OCI-LY7 (cell line): ENCODE data around the gene LPP. TPM values are rescaled to one million over a fixed set of nuclear protein-coding genes. Genes with fewer than 3 reads are reported as not detected.

Source experiments
- BruUV-seq: library from RNA; stranded (reverse); fragments of 400-500 nt; replicated peaks from 2 replicates; lab custom pipeline; 2021; lab: Mats Ljungman, UMichigan
- CTCF ChIA-PET: fragments of 300-600 bp; sonication (Branson Sonifier 250); formaldehyde crosslinking; loops from one replicate; lab custom pipeline; 2022; ENCODE audit warnings: antibody characterized with exemption; ENCODE audit not compliant: unreplicated experiment; lab: Charles Lee
- POLR2A ChIA-PET: fragments of 300-600 bp; sonication (Branson Sonifier 250); formaldehyde crosslinking; loops from one replicate; lab custom pipeline; 2022; ENCODE audit warnings: antibody characterized with exemption; lab: Charles Lee
- DNase-seq: peaks from one replicate; pipeline ENCODE4 v3.0.0-alpha.2; 2015; ENCODE audit warnings: low spot score
- H2AFZ ChIP-seq: fragments of 200-600 bp; sonication (generic), shearing (Covaris generic); 2 replicates; pipeline ENCODE4 v1.6.1; 2014; ENCODE audit warnings: mild to moderate bottlenecking, antibody characterized with exemption, low read length, moderate library complexity
- H3K27ac ChIP-seq: fragments of 200-600 bp; sonication (generic); 2 replicates; pipeline ENCODE4 v1.5.1; 2014; ENCODE audit warnings: mixed run types, low read depth, mild to moderate bottlenecking, moderate library complexity, low read length, inconsistent platforms; ENCODE audit not compliant: poor library complexity, severe bottlenecking
- H3K36me3 ChIP-seq: fragments of 200-600 bp; sonication (generic); 2 replicates; pipeline ENCODE4 v1.6.1; 2014; ENCODE audit warnings: mild to moderate bottlenecking, antibody characterized with exemption, low read length, moderate library complexity, mixed read lengths; ENCODE audit not compliant: insufficient read depth
- H3K4me1 ChIP-seq: fragments of 200-600 bp; sonication (generic); 2 replicates; pipeline ENCODE4 v1.5.1; 2014; ENCODE audit warnings: mild to moderate bottlenecking, low read length; ENCODE audit not compliant: insufficient read depth, poor library complexity, severe bottlenecking
- H3K4me2 ChIP-seq: fragments of 200-600 bp; sonication (generic); 2 replicates; pipeline ENCODE4 v1.6.1; 2014; ENCODE audit warnings: mild to moderate bottlenecking, low read length
- H3K4me3 ChIP-seq: fragments of 200-600 bp; sonication (generic); 2 replicates; pipeline ENCODE4 v1.5.1; 2014; ENCODE audit warnings: mild to moderate bottlenecking, low read depth, low read length; ENCODE audit not compliant: poor library complexity, severe bottlenecking
- H3K79me2 ChIP-seq: fragments of 200-600 bp; sonication (generic); 2 replicates; pipeline ENCODE4 v1.6.1; 2016; ENCODE audit warnings: low read depth, mild to moderate bottlenecking, low read length, moderate library complexity, mixed read lengths; ENCODE audit not compliant: insufficient read depth
- H3K9me2 ChIP-seq: fragments of 200-600 bp; sonication (generic); 2 replicates; pipeline ENCODE4 v1.6.1; 2016; ENCODE audit warnings: mild to moderate bottlenecking, low read length, mixed read lengths; ENCODE audit not compliant: insufficient read depth
- H3K9me3 ChIP-seq: fragments of 200-600 bp; sonication (generic); 2 replicates; pipeline ENCODE4 v1.6.1; 2014; ENCODE audit warnings: mild to moderate bottlenecking, mixed run types, low read length, mixed read lengths
- H4K20me1 ChIP-seq: fragments of 200-600 bp; sonication (generic); 2 replicates; pipeline ENCODE4 v1.6.1; 2014; ENCODE audit warnings: mild to moderate bottlenecking, antibody characterized with exemption, low read length, moderate library complexity, mixed read lengths; ENCODE audit not compliant: insufficient read depth
- CTCF ChIP-seq: fragments of 200-600 bp; sonication (generic); conservative IDR thresholded peaks from 2 replicates; pipeline ENCODE4 v1.5.1; 2014; ENCODE audit warnings: mild to moderate bottlenecking, antibody characterized with exemption, low read length, moderate library complexity, mixed read lengths
- EZH2phosphoT487 ChIP-seq: fragments of 200-600 bp; sonication (generic); IDR thresholded peaks from 2 replicates; pipeline ENCODE4 v1.6.1; 2018; ENCODE audit warnings: low read depth, borderline replicate concordance, mild to moderate bottlenecking, mixed run types, antibody characterized with exemption, low read length, moderate library complexity, mixed read lengths
- intact Hi-C: fragments of 100-400 bp; cut with micrococcal nuclease; formaldehyde crosslinking; loops from one replicate; pipeline ENCODE4 v1.10.0; 2022; ENCODE audit not compliant: unreplicated experiment
- total RNA-seq, 2 experiments: library from RNA; depleted of rRNA in 1 of 2; stranded (reverse); fragments of >200 nt in 1 of 2; shearing (Covaris generic) in 1 of 2; gene quantifications; 2 replicates each; pipeline ENCODE4 v1.2.3, GENCODE V29; 2014 to 2022

Gene LPP
- total RNA-seq, 2 experiments from 2014 or later, result 10.9 to 119 TPM

DNA sequence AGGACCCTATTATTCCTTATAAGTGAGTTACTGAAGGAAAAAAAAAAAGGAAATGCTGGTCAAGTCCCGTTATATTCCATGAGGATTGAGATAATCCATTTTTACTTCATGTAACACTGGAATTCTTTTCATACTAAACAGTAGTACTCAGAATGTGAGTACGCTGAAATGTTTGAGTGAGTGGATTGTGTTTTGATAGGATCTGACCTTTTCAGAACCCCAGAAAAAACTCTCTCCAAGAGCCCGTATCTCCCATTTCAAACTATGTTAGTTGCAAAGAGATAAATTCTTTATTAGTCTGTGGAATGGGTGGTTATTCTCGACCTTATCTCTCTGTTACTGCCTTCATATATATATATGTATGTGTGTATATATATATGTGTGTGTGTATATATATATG, 2.5 kb upstream of the LPP start:
- H3K4me1 ChIP-seq, result peaks cover 42% of the 10 kb centered on the region
- intact Hi-C loops, result loop anchor here (5.0 kb wide), 2 partner anchors 66 to 149 kb away; no protein-coding TSS in a partner anchor
- no peak for DNase-seq

DNA sequence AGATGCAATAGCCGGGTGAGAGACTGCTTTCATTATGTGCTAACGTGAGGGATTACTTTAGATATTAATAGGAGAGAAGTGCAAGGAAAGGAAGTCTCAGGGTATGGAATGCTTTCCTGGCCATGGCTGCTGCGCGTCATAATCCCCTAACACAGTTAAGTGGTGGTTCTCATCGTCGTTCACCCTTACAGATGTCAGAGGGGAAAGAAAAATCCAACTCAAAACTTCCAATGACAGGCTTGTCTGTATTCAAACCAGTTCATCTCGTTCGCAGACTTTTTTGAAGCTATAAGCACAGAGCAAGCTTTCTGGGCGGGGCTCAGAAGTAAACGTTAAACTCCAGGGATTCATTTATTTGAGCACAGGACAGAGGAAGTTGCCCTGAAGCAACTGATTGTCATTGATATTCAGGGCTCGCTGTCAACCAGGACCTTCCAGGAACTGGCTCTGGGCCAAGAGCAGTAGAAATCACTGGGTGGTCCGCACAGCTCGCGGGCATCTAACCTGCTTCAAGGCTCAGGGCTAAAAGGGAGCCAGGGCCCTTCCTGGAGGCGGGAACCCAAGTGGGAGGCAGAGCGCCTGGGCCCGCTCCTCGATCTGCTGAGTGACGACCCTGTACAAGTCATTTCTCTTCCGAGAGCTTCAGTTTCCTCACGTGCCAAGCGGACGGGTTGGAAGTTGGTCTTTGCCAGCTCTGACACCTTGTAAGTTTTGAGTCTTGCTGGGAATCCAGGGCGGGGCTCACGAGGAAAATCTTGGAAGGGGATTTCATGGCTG, 1.1 kb upstream of the LPP start:
- TSS peak; percentile 76 for BruUV-seq
- ChIA-PET POLR2A (interaction anchor here (0.6 to 2.8 kb wide), 20 partner anchors 12 to 215 kb away, joined by 3 to 15 read pairs (median 3); no protein-coding TSS in a partner anchor), CTCF (interaction anchor here (0.7 kb wide), 1 partner anchor 211 kb away, joined by 9 read pairs; no protein-coding TSS in a partner anchor)
- H3K4me3 ChIP-seq, result peak overlapping the region; percentile 82
- no peaks in the 10 kb centered on the region for H3K9me3 ChIP-seq
- H3K9me2 ChIP-seq, result no peaks in the 10 kb centered on the region
- H2AFZ ChIP-seq, result peak overlapping the region; percentile 78; the same call in 1 of the 2 replicates
- no peaks in the 10 kb centered on the region for H4K20me1 ChIP-seq
- H3K79me2 ChIP-seq, result no peaks in the 10 kb centered on the region
- H3K4me2 ChIP-seq, result peak overlapping the region; percentile 96
- H3K27ac ChIP-seq, result no peak overlapping the region
- DNase-seq, result peak; percentile 30
- H3K36me3 ChIP-seq, result no peaks in the 10 kb centered on the region
- peaks cover 42% of the 10 kb centered on the region for H3K4me1 ChIP-seq
- TF ChIP-seq EZH2phosphoT487 (no peak), CTCF (no peak)
- intact Hi-C loops, result loop anchor here (2.0 to 5.0 kb wide), 3 partner anchors 64 to 151 kb away; no protein-coding TSS in a partner anchor

More for the DNA sequence above, 2.5 kb upstream of the LPP start:
- Histone ChIP-seq H3K9me3 (no peaks in the 10 kb centered on the region), H3K36me3 (no peaks in the 10 kb centered on the region), H4K20me1 (no peaks in the 10 kb centered on the region), H3K4me2 (0 out of 2 replicates have a peak overlapping the region, but pooled peaks have one; percentile 6), H3K79me2 (no peaks in the 10 kb centered on the region), H3K9me2 (no peaks in the 10 kb centered on the region), H2AFZ (no peak overlapping the region), H3K27ac (no peak overlapping the region), H3K4me3 (no peak overlapping the region)
- ChIA-PET CTCF (no interaction called here), POLR2A (interaction anchor here (2.8 kb wide), 1 partner anchor 11 kb away, joined by 15 read pairs; no protein-coding TSS in a partner anchor)
- no TSS peak for BruUV-seq
- TF ChIP-seq EZH2phosphoT487 (no peak), CTCF (no peak)
